Sigmoid colon (tissue), 7 donors: ENCODE results near the gene RAX2. TPM values are rescaled to one million over a fixed set of nuclear protein-coding genes. Genes with fewer than 3 reads are reported as not detected.

Experiments
- DNase-seq: peaks from one replicate; pipeline ENCODE4 v3.0.0-alpha.2; 2019
- H3K27ac ChIP-seq, 4 donors: fragments of 200-600 bp; sonication (generic); one replicate each; pipeline ENCODE4 v1.5.1; 2016 to 2019; ENCODE audit warnings: mild to moderate bottlenecking in 1 of 4
- H3K27me3 ChIP-seq, 3 donors: fragments of 200-600 bp; sonication (generic); one replicate each; pipeline ENCODE4 v1.5.1; 2019; ENCODE audit warnings: mild to moderate bottlenecking in 1 of 3
- H3K36me3 ChIP-seq, 4 donors: fragments of 200-600 bp; sonication (generic); one replicate each; pipeline ENCODE4 v1.5.1; 2016 to 2019
- H3K4me1 ChIP-seq, 4 donors: fragments of 200-600 bp; sonication (generic); one replicate each; pipeline ENCODE4 v1.5.1; 2017 to 2019
- H3K4me3 ChIP-seq, 4 donors: fragments of 200-600 bp; sonication (generic); one replicate each; pipeline ENCODE4 v1.5.1; 2017 to 2019; ENCODE audit warnings: mild to moderate bottlenecking in 2 of 4, moderate library complexity in 1 of 4
- H3K9me3 ChIP-seq, 4 donors: fragments of 200-600 bp in 3 of 4; sonication (generic) in 3 of 4; one replicate each; pipeline versions ENCODE4 v1.5.1 to v1.6.1; 2013 to 2019
- CTCF ChIP-seq, 4 experiments: fragments of 450-650 bp in 3 of 4; fragments of 200-600 bp in 1 of 4; IDR thresholded peaks; one replicate each; pipeline ENCODE4 v1.5.1; 2016 to 2019; ENCODE audit warnings: antibody characterized with exemption in 4 of 4, mild to moderate bottlenecking in 3 of 4, moderate library complexity in 2 of 4
- EP300 ChIP-seq, 4 donors: sonication (generic); formaldehyde crosslinking; IDR thresholded peaks; one replicate each; pipeline ENCODE4 v1.6.1; 2017; ENCODE audit warnings: antibody characterized with exemption in 4 of 4
- POLR2A ChIP-seq, 2 donors: fragments of 450-650 bp; IDR thresholded peaks; one replicate each; pipeline ENCODE4 v1.6.1; 2016; ENCODE audit warnings: antibody characterized with exemption in 2 of 2, mild to moderate bottlenecking in 2 of 2, moderate library complexity in 2 of 2
- POLR2AphosphoS5 ChIP-seq, 4 donors: sonication (generic); formaldehyde crosslinking; IDR thresholded peaks; one replicate each; pipeline ENCODE4 v1.6.1; 2017; ENCODE audit warnings: antibody characterized with exemption in 4 of 4
- WGBS, 2 donors: extraction: QIAGEN DNeasy Blood & Tissue Kit; methylation state at CpG; one replicate each; pipeline ENCODE4 v1.1.7; 2013; 5-methylcytosine and 5-hydroxymethylcytosine counted together
- intact Hi-C: fragments of 100-400 bp; cut with DNase I; formaldehyde crosslinking; loops from one replicate; pipeline ENCODE4 v1.15.1; 2023
- polyA plus RNA-seq, 3 donors: library from polyadenylated mRNA; stranded (reverse); fragments of 200-250 nt; gene quantifications; one replicate each; pipeline ENCODE4 v1.2.3, GENCODE V29; 2013
- total RNA-seq, 4 donors: library from RNA; depleted of rRNA; stranded (reverse); fragments of >200 nt; gene quantifications; one replicate each; pipeline ENCODE4 v1.1.0, GENCODE V29; 2016
- donor health status: healthy with polysubstance abuse.
- donor health status: Bipolar disorder and iron deficiency.
- donor health status: healthy.

RAX2 gene
- total and polyA plus RNA-seq, 7 donors: not detected

GRCh38 chr19:3771000-3771905 is 775 bp downstream of the RAX2 start:
- no peak overlapping the region for H3K27ac ChIP-seq
- intact Hi-C loops: no loop called here
- peaks cover 0 to 10% (median 0%) of the 10 kb centered on the region in 3 donors for H3K27me3 ChIP-seq
- no peak for DNase-seq
- H3K4me3 ChIP-seq: no peak overlapping the region
- no peaks in the 10 kb centered on the region for H3K9me3 ChIP-seq
- 81 to 86% methylated on average over 35 of the region's 35 CpGs for WGBS, 2 donors
- no peaks in the 10 kb centered on the region for H3K4me1 ChIP-seq
- TF ChIP-seq CTCF (IDR thresholded peaks at IDR 0.05): no peak
- no peak for TF ChIP-seq POLR2A (IDR thresholded peaks at IDR 0.05)
- no peak for TF ChIP-seq EP300 (IDR thresholded peaks at IDR 0.05)
- no peak for TF ChIP-seq POLR2AphosphoS5 (IDR thresholded peaks at IDR 0.05)
- peaks cover 13 to 30% (median 20%) of the 10 kb centered on the region in 4 donors for H3K36me3 ChIP-seq

GRCh38 chr19:3770136-3770999 is 1.7 kb downstream of the RAX2 start:
- no peak for TF ChIP-seq POLR2AphosphoS5 (IDR thresholded peaks at IDR 0.05)
- no peak for TF ChIP-seq CTCF (IDR thresholded peaks at IDR 0.05)
- TF ChIP-seq POLR2A (IDR thresholded peaks at IDR 0.05): no peak
- no peak for TF ChIP-seq EP300 (IDR thresholded peaks at IDR 0.05)

GRCh38 chr19:3769494-3769893 is 2.5 kb downstream of the RAX2 start:
- no peak for DNase-seq
- Histone ChIP-seq H3K27me3 (peaks cover 0 to 10% (median 0%) of the 10 kb centered on the region in 3 donors), H3K4me3 (no peak overlapping the region), H3K27ac (no peak overlapping the region), H3K9me3 (no peaks in the 10 kb centered on the region), H3K36me3 (peaks cover 13 to 43% (median 27%) of the 10 kb centered on the region in 4 donors), H3K4me1 (no peaks in the 10 kb centered on the region)
- TF ChIP-seq POLR2A (IDR thresholded peaks at IDR 0.05): no peak
- TF ChIP-seq EP300 (IDR thresholded peaks at IDR 0.05): no peak
- no peak for TF ChIP-seq POLR2AphosphoS5 (IDR thresholded peaks at IDR 0.05)
- no peak for TF ChIP-seq CTCF (IDR thresholded peaks at IDR 0.05)
- intact Hi-C loops: no loop called here
- 85 to 92% methylated on average over 17 of the region's 17 CpGs for WGBS, 2 donors

More at GRCh38 chr19:3770136-3770999, 1.7 kb downstream of the RAX2 start:
- Histone ChIP-seq H3K4me1 (no peaks in the 10 kb centered on the region), H3K27me3 (peaks cover 0 to 10% (median 0%) of the 10 kb centered on the region in 3 donors), H3K36me3 (peaks cover 13 to 39% (median 24%) of the 10 kb centered on the region in 4 donors), H3K27ac (no peak overlapping the region), H3K4me3 (no peak overlapping the region), H3K9me3 (no peaks in the 10 kb centered on the region)
- intact Hi-C loops: no loop called here
- WGBS, 2 donors: 80 to 85% methylated on average over 53 of the region's 53 CpGs
- no peak for DNase-seq

GRCh38 chr19:3768748-3769099 is 3.3 kb downstream of the RAX2 start:
- no peak for DNase-seq
- peaks cover 0 to 10% (median 0%) of the 10 kb centered on the region in 3 donors for H3K27me3 ChIP-seq
- peaks cover 13 to 43% (median 27%) of the 10 kb centered on the region in 4 donors for H3K36me3 ChIP-seq
- no peak for TF ChIP-seq EP300 (IDR thresholded peaks at IDR 0.05)
- TF ChIP-seq CTCF (IDR thresholded peaks at IDR 0.05): no peak
- no peak for TF ChIP-seq POLR2AphosphoS5 (IDR thresholded peaks at IDR 0.05)
- no peak overlapping the region for H3K27ac ChIP-seq
- no peak overlapping the region for H3K4me3 ChIP-seq
- H3K4me1 ChIP-seq: peaks cover 0 to 6% (median 2%) of the 10 kb centered on the region in 4 donors
- intact Hi-C loops: no loop called here
- 96 to 97% methylated on average over 7 of the region's 7 CpGs for WGBS, 2 donors
- no peaks in the 10 kb centered on the region for H3K9me3 ChIP-seq
